Measurements from ENCODE around the gene SUCLG2. TPM values are rescaled to one million over a fixed set of nuclear protein-coding genes. Genes with fewer than 3 reads are reported as not detected.

The SUCLG2 gene
- total RNA-seq, 1 donor from 2014 or later = 20.8 TPM

DNA sequence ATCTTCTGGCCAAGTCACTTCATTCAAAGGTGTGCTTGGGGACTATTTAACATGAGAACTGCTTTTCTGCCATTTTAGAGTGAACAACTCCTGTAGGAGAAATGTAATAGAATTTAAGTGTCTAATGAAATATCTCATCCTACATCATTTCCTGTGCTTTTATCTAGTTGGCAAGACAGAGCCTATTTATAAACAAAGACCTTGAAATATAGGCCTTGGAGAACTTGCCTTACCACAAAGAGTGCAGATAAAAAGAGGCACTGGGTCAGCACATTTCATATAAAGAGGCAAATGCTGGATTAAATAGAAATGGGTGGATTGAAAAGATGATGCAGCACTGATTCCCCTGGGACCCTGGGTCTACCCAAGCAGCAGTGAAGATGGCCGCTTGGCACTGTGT lies 278.0 kb downstream of the SUCLG2 start:
- Histone ChIP-seq H4K20me1 (ENCODE audit: insufficient read depth, low read length) (no peaks in the 10 kb centered on the region), H3K9me3 (ENCODE audit: insufficient read depth, low read depth, low read length) (no peaks in the 10 kb centered on the region), H3K9ac (ENCODE audit: low read length) (no peak overlapping the region), H3K4me3 (ENCODE audit: insufficient read depth, low read depth, low read length) (no peak overlapping the region), H3K4me1 (ENCODE audit: insufficient read depth, low read length) (no peaks in the 10 kb centered on the region), H2AFZ (ENCODE audit: low read depth, low read length) (no peak overlapping the region), H3K79me2 (ENCODE audit: insufficient read depth, low read length) (no peaks in the 10 kb centered on the region), H3K27me3 (ENCODE audit: insufficient read depth, low read length) (no peaks in the 10 kb centered on the region), H3K27ac (ENCODE audit: low read depth, low read length) (no peak overlapping the region), H3K4me2 (ENCODE audit: low read length) (no peak overlapping the region), H3K36me3 (ENCODE audit: insufficient read depth, low read length) (no peaks in the 10 kb centered on the region)
- no peak for FAIRE-seq
- H3K9me3 Mint-ChIP-seq (ENCODE audit: unreplicated experiment) = peaks cover 2% of the 10 kb centered on the region
- H3K4me1 Mint-ChIP-seq (ENCODE audit: low read depth, unreplicated experiment) = no peaks in the 10 kb centered on the region
- TF ChIP-seq, protein P1, sequence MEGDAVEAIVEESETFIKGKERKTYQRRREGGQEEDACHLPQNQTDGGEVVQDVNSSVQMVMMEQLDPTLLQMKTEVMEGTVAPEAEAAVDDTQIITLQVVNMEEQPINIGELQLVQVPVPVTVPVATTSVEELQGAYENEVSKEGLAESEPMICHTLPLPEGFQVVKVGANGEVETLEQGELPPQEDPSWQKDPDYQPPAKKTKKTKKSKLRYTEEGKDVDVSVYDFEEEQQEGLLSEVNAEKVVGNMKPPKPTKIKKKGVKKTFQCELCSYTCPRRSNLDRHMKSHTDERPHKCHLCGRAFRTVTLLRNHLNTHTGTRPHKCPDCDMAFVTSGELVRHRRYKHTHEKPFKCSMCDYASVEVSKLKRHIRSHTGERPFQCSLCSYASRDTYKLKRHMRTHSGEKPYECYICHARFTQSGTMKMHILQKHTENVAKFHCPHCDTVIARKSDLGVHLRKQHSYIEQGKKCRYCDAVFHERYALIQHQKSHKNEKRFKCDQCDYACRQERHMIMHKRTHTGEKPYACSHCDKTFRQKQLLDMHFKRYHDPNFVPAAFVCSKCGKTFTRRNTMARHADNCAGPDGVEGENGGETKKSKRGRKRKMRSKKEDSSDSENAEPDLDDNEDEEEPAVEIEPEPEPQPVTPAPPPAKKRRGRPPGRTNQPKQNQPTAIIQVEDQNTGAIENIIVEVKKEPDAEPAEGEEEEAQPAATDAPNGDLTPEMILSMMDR (IDR thresholded peaks at IDR 0.05; ENCODE audit: insufficient read depth, low read depth, low read length) = no peak
- TF ChIP-seq EZH2 (IDR thresholded peaks at IDR 0.05; ENCODE audit: insufficient read depth, low read length) = no peak
- peaks cover 4% of the 10 kb centered on the region for H3K36me3 Mint-ChIP-seq (ENCODE audit: low read depth, unreplicated experiment)
- no peaks in the 10 kb centered on the region for H3K27me3 Mint-ChIP-seq (ENCODE audit: low read depth, unreplicated experiment)
- no peak overlapping the region for H3K4me3 Mint-ChIP-seq (ENCODE audit: unreplicated experiment)
- DNase-seq (ENCODE audit: low read depth) = no peak
- H3K27ac Mint-ChIP-seq (ENCODE audit: unreplicated experiment) = no peak overlapping the region

DNA sequence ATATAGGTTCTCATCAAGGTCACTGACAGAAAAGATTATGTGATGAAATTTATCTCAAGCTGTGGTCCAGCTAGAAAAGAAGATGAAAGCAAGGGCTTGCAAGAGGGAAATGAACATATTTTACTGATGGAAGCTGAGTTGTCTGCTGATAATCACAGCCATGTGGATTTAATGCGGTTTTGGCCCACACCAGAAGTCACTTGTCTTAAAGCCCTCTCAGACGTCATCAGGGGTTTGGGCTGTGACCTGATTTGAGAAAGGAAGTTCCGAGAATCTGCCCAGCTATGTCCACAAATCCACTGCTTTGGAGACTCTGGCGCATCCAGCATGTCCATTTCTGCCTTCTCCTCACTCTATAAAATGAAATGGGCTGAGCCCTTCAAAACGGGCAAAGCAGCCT lies 278.4 kb downstream of the SUCLG2 start:
- H3K36me3 ChIP-seq (ENCODE audit: insufficient read depth, low read length) = no peaks in the 10 kb centered on the region

GRCh38 chr3:67362686-67363085 lies 291.7 kb downstream of the SUCLG2 start:
- Histone ChIP-seq H3K27ac (ENCODE audit: low read depth, low read length) (no peak overlapping the region), H3K4me3 (ENCODE audit: insufficient read depth, low read depth, low read length) (no peak overlapping the region), H2AFZ (ENCODE audit: low read depth, low read length) (no peak overlapping the region), H3K27me3 (ENCODE audit: insufficient read depth, low read length) (no peaks in the 10 kb centered on the region), H3K9ac (ENCODE audit: low read length) (no peak overlapping the region), H3K4me2 (ENCODE audit: low read length) (no peak overlapping the region), H3K79me2 (ENCODE audit: insufficient read depth, low read length) (no peaks in the 10 kb centered on the region), H3K36me3 (ENCODE audit: insufficient read depth, low read length) (no peaks in the 10 kb centered on the region), H3K4me1 (ENCODE audit: insufficient read depth, low read length) (no peaks in the 10 kb centered on the region), H4K20me1 (ENCODE audit: insufficient read depth, low read length) (no peaks in the 10 kb centered on the region), H3K9me3 (ENCODE audit: insufficient read depth, low read depth, low read length) (no peaks in the 10 kb centered on the region)
- H3K27me3 Mint-ChIP-seq (ENCODE audit: low read depth, unreplicated experiment) = no peaks in the 10 kb centered on the region
- FAIRE-seq (no peak), DNase-seq (ENCODE audit: low read depth) (peak; percentile 22)
- no peaks in the 10 kb centered on the region for H3K36me3 Mint-ChIP-seq (ENCODE audit: low read depth, unreplicated experiment)
- TF ChIP-seq, protein P1 (IDR thresholded peaks at IDR 0.05; ENCODE audit: insufficient read depth, low read depth, low read length) = no peak
- TF ChIP-seq EZH2 (IDR thresholded peaks at IDR 0.05; ENCODE audit: insufficient read depth, low read length) = no peak
- H3K9me3 Mint-ChIP-seq (ENCODE audit: unreplicated experiment) = no peaks in the 10 kb centered on the region
- no peak overlapping the region for H3K27ac Mint-ChIP-seq (ENCODE audit: unreplicated experiment)
- H3K4me1 Mint-ChIP-seq (ENCODE audit: low read depth, unreplicated experiment) = peaks cover 22% of the 10 kb centered on the region
- no peak overlapping the region for H3K4me3 Mint-ChIP-seq (ENCODE audit: unreplicated experiment)

More for the DNA sequence above, 278.4 kb downstream of the SUCLG2 start:
- Mint-ChIP-seq H3K27me3 (ENCODE audit: low read depth, unreplicated experiment) (no peaks in the 10 kb centered on the region), H3K9me3 (ENCODE audit: unreplicated experiment) (peaks cover 2% of the 10 kb centered on the region), H3K4me3 (ENCODE audit: unreplicated experiment) (no peak overlapping the region), H3K27ac (ENCODE audit: unreplicated experiment) (no peak overlapping the region), H3K36me3 (ENCODE audit: low read depth, unreplicated experiment) (peaks cover 4% of the 10 kb centered on the region), H3K4me1 (ENCODE audit: low read depth, unreplicated experiment) (no peaks in the 10 kb centered on the region)
- FAIRE-seq (no peak), DNase-seq (ENCODE audit: low read depth) (no peak)
- H3K79me2 ChIP-seq (ENCODE audit: insufficient read depth, low read length) = no peaks in the 10 kb centered on the region
- H3K4me2 ChIP-seq (ENCODE audit: low read length) = no peak overlapping the region
- H3K9me3 ChIP-seq (ENCODE audit: insufficient read depth, low read depth, low read length) = no peaks in the 10 kb centered on the region
- H4K20me1 ChIP-seq (ENCODE audit: insufficient read depth, low read length) = no peaks in the 10 kb centered on the region
- no peak overlapping the region for H3K27ac ChIP-seq (ENCODE audit: low read depth, low read length)
- H2AFZ ChIP-seq (ENCODE audit: low read depth, low read length) = no peak overlapping the region
- TF ChIP-seq, protein P1 (IDR thresholded peaks at IDR 0.05; ENCODE audit: insufficient read depth, low read depth, low read length) = no peak
- TF ChIP-seq EZH2 (IDR thresholded peaks at IDR 0.05; ENCODE audit: insufficient read depth, low read length) = no peak
- H3K27me3 ChIP-seq (ENCODE audit: insufficient read depth, low read length) = no peaks in the 10 kb centered on the region
- H3K4me3 ChIP-seq (ENCODE audit: insufficient read depth, low read depth, low read length) = no peak overlapping the region
- H3K9ac ChIP-seq (ENCODE audit: low read length) = no peak overlapping the region
- no peaks in the 10 kb centered on the region for H3K4me1 ChIP-seq (ENCODE audit: insufficient read depth, low read length)
